GM18499 (cell line): ENCODE results near the gene SLC24A3.

Source experiments
- ATAC-seq: cut with Tn5 transposase; IDR thresholded peaks from one replicate; pipeline ENCODE4 v1.9.1; 2021; ENCODE audit warnings: moderate number of reproducible peaks; ENCODE audit not compliant: insufficient read depth, unreplicated experiment

Gene SLC24A3

GRCh38 chr20:19440660-19441527 is 228.5 kb downstream of the SLC24A3 start:
- ATAC-seq: no peak

GRCh38 chr20:19446246-19446645 is 233.8 kb downstream of the SLC24A3 start:
- ATAC-seq: no peak

GRCh38 chr20:19448632-19449031 is 236.2 kb downstream of the SLC24A3 start:
- no peak for ATAC-seq

DNA sequence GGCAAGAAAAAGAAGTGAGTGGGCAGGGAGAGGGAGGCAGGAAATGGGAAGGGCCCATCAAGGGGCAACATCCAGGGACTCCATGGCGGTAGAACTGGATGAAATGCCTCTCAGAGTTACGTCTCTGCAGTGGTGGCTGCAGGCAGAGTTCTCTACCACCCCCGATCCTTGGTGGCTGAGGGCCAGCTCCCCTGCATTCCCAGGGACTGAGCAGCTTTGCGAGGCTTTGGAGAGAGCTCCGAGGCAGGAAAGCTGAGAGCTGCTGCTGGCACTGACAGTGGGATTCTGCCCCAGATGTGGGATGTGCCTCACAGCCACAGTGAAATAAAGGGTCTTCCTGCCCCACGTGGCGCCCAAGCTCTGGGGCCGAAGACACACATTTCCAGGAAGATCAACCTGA is 236.6 kb downstream of the SLC24A3 start:
- no peak for ATAC-seq

- ATAC-seq: no peak
These were observed 238.9 kb downstream of the SLC24A3 start for GRCh38 chr20:19451231-19451922.

GRCh38 chr20:19451923-19452295 is 239.5 kb downstream of the SLC24A3 start:
- ATAC-seq: no peak

DNA sequence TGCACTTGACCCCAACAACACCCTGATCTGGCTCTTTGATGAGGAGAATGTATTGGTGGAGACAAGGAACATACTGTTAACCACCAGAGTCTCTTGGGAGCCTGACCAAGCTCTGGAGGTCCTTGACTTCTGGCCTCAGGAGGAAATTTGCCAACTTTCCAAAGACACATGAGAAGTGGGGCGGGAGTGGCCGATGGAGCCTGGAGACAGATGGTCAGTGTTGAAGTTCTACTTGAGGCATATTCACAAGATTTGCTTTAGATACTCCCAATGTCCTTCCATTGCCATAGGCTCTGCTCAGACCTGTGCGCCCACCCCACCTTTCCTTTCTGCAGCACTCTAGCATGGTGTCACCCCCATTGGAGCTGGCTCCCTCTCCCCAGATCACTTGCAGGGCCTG is 241.0 kb downstream of the SLC24A3 start:
- ATAC-seq: no peak

- no peak for ATAC-seq
These were observed 241.4 kb downstream of the SLC24A3 start for GRCh38 chr20:19453862-19454261.

DNA sequence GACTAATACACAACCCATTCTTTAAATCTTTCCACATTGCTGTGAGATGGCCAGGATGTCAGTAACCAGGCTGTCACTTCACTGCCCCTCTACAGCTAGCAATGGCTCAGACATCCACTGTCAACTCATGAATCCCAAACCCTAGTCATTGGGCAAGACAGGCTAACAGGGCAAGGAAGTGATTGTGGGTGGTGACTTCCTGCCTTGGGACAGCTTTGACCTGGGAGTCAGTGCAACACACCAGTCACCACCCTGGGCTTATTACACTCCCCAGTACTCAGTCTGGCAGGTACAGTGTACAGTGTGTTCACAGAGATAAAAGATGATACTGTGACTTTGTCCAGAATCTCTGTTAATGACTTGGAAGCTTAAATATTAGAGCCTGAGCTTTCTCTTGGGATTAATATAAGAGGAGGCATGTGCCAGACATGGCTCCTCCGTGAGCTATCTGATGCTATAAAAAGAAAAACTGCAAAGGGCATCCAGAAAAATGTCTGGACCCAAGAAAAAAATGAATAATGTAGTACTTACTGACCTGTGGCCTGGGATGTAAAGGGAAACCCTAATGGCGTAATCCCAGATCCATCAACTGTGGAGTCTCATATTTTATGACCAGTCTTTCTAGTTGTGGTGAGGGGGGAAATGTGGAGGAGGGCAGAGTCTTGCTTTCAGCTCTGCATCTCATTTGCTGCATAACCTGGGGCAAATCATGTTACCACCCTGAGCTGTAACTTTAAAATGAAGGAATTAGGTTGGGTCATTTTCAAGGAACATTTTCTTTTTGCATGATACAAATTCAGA is 244.4 kb downstream of the SLC24A3 start:
- no peak for ATAC-seq

DNA sequence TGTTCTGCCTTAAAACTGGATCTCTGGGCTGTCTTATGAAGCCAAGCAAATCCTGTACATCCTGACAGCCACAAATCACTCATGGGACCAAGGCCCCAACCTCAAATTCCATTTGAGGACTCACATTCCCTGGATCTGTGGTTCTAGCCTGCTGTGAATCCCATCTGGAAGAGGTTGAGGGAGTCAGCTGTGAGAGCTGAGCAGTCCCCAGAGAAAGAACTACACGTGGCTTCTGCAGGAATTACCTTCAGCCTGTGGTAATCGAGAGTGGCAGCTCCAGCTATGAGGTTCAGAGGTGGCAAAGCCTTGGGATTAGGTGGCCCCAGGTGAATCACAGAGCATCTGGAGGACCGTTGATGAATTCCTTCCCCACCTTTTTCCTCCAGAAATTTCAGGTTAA is 245.2 kb downstream of the SLC24A3 start:
- no peak for ATAC-seq

- ATAC-seq: no peak
These were observed 247.9 kb downstream of the SLC24A3 start for GRCh38 chr20:19460386-19460785.

DNA sequence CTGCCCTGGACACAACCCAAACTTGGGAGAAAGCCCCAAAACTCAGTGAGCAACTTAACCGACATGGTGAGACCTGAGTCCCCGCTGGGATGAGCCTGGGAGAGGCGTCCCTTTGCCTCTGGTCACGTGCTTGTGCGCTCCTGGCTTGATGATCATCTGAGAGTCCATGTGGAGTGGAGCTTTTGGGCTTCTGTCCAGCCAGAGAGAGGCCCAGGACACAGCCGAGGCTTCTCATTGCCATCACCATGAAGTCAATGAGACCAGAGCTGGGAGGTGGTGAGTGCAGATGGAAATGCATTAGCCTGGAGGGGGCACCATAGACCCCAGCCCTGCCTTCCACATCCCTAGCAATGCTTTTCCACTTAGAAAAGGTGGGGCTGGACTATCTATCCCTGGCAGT is 250.0 kb downstream of the SLC24A3 start:
- ATAC-seq: no peak

- ATAC-seq: no peak
These were observed 251.2 kb downstream of the SLC24A3 start for GRCh38 chr20:19463597-19463996.

GRCh38 chr20:19465536-19465935 is 253.1 kb downstream of the SLC24A3 start:
- no peak for ATAC-seq

DNA sequence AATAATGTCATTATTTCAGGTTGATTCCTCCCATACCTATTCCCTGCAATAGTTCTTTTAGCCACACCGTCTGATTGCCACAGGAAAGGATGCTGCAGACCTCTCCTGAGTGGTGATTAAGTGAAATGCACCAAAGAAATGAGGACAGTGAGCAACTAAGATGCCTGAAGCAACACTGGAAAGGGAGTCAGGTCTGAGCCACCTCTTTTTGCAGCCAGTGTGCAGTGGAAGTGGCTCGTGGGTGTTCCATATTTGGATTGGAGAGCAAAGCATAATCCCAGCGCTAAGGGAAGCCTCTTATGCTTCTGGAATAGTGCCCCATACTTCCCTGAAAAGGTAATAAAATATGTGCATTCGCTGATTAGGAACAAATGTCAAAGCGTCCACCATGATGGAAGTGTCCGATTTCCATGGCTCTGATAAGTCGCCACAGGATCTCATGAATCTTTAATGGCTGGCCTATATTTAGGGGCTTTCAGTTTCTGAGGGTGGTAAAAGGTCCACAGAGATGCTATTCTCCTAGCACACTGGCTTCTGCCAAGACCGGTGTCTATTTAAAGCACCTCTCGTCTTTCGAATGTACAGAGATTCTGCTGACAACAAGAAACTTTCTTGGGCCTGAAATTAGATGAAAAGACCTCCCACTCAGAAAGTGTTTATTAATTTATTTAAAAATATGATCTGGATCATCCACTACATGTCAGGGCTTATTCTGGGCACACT is 253.9 kb downstream of the SLC24A3 start:
- no peak for ATAC-seq

GRCh38 chr20:19473216-19473921 is 260.9 kb downstream of the SLC24A3 start:
- no peak for ATAC-seq

DNA sequence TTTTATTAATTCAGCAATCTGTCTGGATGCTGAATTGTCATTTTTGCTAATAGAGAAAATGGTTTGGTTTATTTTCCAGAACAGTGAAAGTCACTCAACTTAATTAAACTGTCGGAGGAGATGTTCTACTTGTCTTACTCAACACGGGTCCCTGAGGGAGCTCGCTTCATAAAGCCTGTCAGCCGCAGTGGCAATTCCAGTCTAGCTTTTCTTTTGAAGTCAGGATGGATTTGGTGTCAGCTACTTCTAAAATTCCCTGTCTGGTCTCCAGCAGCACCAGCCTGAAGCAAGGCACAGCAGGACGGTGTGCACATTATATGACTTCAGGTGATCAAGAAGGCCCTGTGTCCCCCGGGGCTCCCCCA is 261.5 kb downstream of the SLC24A3 start:
- no peak for ATAC-seq

- no peak for ATAC-seq
These were observed 266.0 kb downstream of the SLC24A3 start for GRCh38 chr20:19478320-19478895.

GRCh38 chr20:19482726-19483125 is 270.3 kb downstream of the SLC24A3 start:
- no peak for ATAC-seq
